GM12878 (cell line): ENCODE results near the gene ZMYND12. TPM values are rescaled to one million over a fixed set of nuclear protein-coding genes. Genes with fewer than 3 reads are reported as not detected.

Experiments used
- ATAC-seq: fragments of 200-7000 bp; cut with Tn5 transposase; 3 replicates; pipeline ENCODE4 v1.9.1; 2020; ENCODE audit warnings: mild to moderate bottlenecking, moderate library complexity
- BruUV-seq: library from RNA; stranded (reverse); fragments of 400-500 nt; replicated peaks from 2 replicates; lab custom pipeline; 2021; lab: Mats Ljungman, UMichigan
- CTCF ChIA-PET: fragments of 300-600 bp; sonication (Branson Sonifier 250); formaldehyde crosslinking; extraction: SDS; loops from one replicate; lab custom pipeline; 2021; ENCODE audit warnings: inconsistent platforms; lab: Yijun Ruan, JAX
- POLR2A ChIA-PET: fragments of 350-600 bp; formaldehyde crosslinking; extraction: SDS; loops from one replicate; lab custom pipeline; 2021; ENCODE audit warnings: inconsistent platforms; lab: Charles Lee
- RAD21 ChIA-PET: fragments of 300-600 bp; sonication (Branson Sonifier 250); formaldehyde crosslinking; loops from one replicate; lab custom pipeline; 2023; ENCODE audit warnings: antibody characterized with exemption; ENCODE audit not compliant: unreplicated experiment; lab: Charles Lee
- SMC1A ChIA-PET: fragments of 300-600 bp; sonication (Branson Sonifier 250); formaldehyde crosslinking; loops from one replicate; lab custom pipeline; 2023; ENCODE audit not compliant: unreplicated experiment, uncharacterized antibody; lab: Charles Lee
- DNase-seq: peaks from one replicate; pipeline ENCODE4 v3.0.0-alpha.2; 2011; ENCODE audit warnings: low read depth, low spot score
- FAIRE-seq: peaks from 3 replicates; lab custom pipeline; 2011; peaks lifted over from hg19 to GRCh38; lab: Jason Lieb, UNC
- H2AFZ ChIP-seq: 2 replicates; pipeline ENCODE4 v1.6.0; 2011; ENCODE audit warnings: low read depth, low read length, control low read depth; ENCODE audit not compliant: control insufficient read depth
- H3K27ac ChIP-seq: 2 replicates; pipeline ENCODE4 v1.5.1; 2011; ENCODE audit warnings: control low read depth; ENCODE audit not compliant: control insufficient read depth, insufficient read depth
- H3K27me3 ChIP-seq, 2 experiments: replicated peaks in 1 of 2; 2 replicates each; pipeline versions ENCODE4 v1.6.0 to v1.6.1; 2011; ENCODE audit warnings: low read length in 1 of 2; ENCODE audit not compliant: control insufficient read depth in 2 of 2, insufficient read depth in 2 of 2
- H3K36me3 ChIP-seq, 2 experiments: 2 replicates each; pipeline ENCODE4 v1.5.1; 2011; ENCODE audit warnings: low read length in 1 of 2; ENCODE audit not compliant: control insufficient read depth in 2 of 2, insufficient read depth in 2 of 2
- H3K4me1 ChIP-seq: 2 replicates; pipeline ENCODE4 v1.6.1; 2011; ENCODE audit warnings: mild to moderate bottlenecking, low read length, moderate library complexity, mixed read lengths; ENCODE audit not compliant: control insufficient read depth, insufficient read depth
- H3K4me2 ChIP-seq: 2 replicates; pipeline ENCODE4 v1.6.0; 2011; ENCODE audit warnings: control low read depth; ENCODE audit not compliant: control insufficient read depth, insufficient read depth
- H3K4me3 ChIP-seq: fragments of 200-600 bp; sonication (generic); 2 replicates; pipeline ENCODE4 v1.5.1; 2016
- H3K79me2 ChIP-seq: 2 replicates; pipeline ENCODE4 v1.6.0; 2011; ENCODE audit warnings: low read length; ENCODE audit not compliant: control insufficient read depth, insufficient read depth
- H3K9ac ChIP-seq: 2 replicates; pipeline ENCODE4 v1.8.0; 2011; ENCODE audit warnings: low read length, control low read depth, mixed read lengths; ENCODE audit not compliant: control insufficient read depth, insufficient read depth
- H3K9me3 ChIP-seq: replicated peaks from 3 replicates; pipeline ENCODE4 v1.5.1; 2011; ENCODE audit warnings: mild to moderate bottlenecking, low read length; ENCODE audit not compliant: control insufficient read depth, insufficient read depth
- H4K20me1 ChIP-seq: 2 replicates; pipeline ENCODE4 v1.6.0; 2011; ENCODE audit not compliant: control insufficient read depth, insufficient read depth
- CBFB ChIP-seq: IDR thresholded peaks from 2 replicates; pipeline ENCODE4 v1.6.1; 2016; ENCODE audit warnings: antibody characterized with exemption, low read depth
- FOXK2 ChIP-seq: fragments of 450-650 bp; IDR thresholded peaks from 2 replicates; pipeline ENCODE4 v1.6.1; 2017; ENCODE audit warnings: mild to moderate bottlenecking, moderate library complexity
- GABPA ChIP-seq: IDR thresholded peaks from 2 replicates; pipeline ENCODE4 v1.6.1; 2014; ENCODE audit warnings: antibody characterized with exemption, low read depth, mild to moderate bottlenecking, inconsistent platforms
- LARP7 ChIP-seq: fragments of 450-650 bp; IDR thresholded peaks from 2 replicates; pipeline ENCODE4 v1.6.1; 2017; ENCODE audit warnings: mild to moderate bottlenecking
- MEF2B ChIP-seq: fragments of 450-650 bp; IDR thresholded peaks from 2 replicates; pipeline ENCODE4 v1.6.1; 2018; ENCODE audit warnings: mild to moderate bottlenecking, moderate library complexity; ENCODE audit not compliant: partially characterized antibody, poor library complexity, severe bottlenecking
- MTA2 ChIP-seq: fragments of 450-650 bp; IDR thresholded peaks from 2 replicates; pipeline ENCODE4 v1.6.1; 2016; ENCODE audit warnings: low read depth, mild to moderate bottlenecking, moderate library complexity
- PAX5 ChIP-seq: IDR thresholded peaks from 2 replicates; pipeline ENCODE4 v1.6.1; 2011; ENCODE audit warnings: low read depth, low read length, borderline replicate concordance
- RAD51 ChIP-seq: fragments of 450-650 bp; IDR thresholded peaks from 2 replicates; pipeline ENCODE4 v1.6.1; 2016; ENCODE audit warnings: moderate library complexity, mild to moderate bottlenecking, inconsistent platforms
- SIN3A ChIP-seq: IDR thresholded peaks from 2 replicates; pipeline ENCODE4 v1.6.1; 2012; ENCODE audit warnings: low read depth, low read length, improper control_type of control experiment
- SREBF2 ChIP-seq: IDR thresholded peaks from 2 replicates; pipeline ENCODE4 v1.6.1; 2012; ENCODE audit warnings: mild to moderate bottlenecking, low read length
- ZBTB4 ChIP-seq: fragments of 450-650 bp; formaldehyde crosslinking; IDR thresholded peaks from 2 replicates; pipeline ENCODE4 v1.4.0; 2022; ENCODE audit warnings: mild to moderate bottlenecking, moderate library complexity
- ZSCAN29 ChIP-seq: fragments of 450-650 bp; IDR thresholded peaks from 2 replicates; pipeline ENCODE4 v1.6.1; 2017; ENCODE audit warnings: mild to moderate bottlenecking, moderate library complexity
- ZZZ3 ChIP-seq: IDR thresholded peaks from 2 replicates; pipeline ENCODE4 v1.6.1; 2011; ENCODE audit warnings: low read depth; ENCODE audit not compliant: control insufficient read depth, insufficient read length
- WGBS: methylation state at CpG from one replicate; pipeline ENCODE4 v1.1.6; 2016; ENCODE audit warnings: low lambda C conversion rate; ENCODE audit not compliant: insufficient replicate concordance, insufficient coverage; ENCODE audit errors: missing lambda C conversion rate; 5-methylcytosine and 5-hydroxymethylcytosine counted together
- in situ Hi-C: fragments of 300-500 bp; cut with MboI; formaldehyde crosslinking; loops from 9 replicates; pipeline ENCODE4 v1.14.3; 2018; ENCODE audit warnings: mixed read lengths
- intact Hi-C: fragments of 100-400 bp; cut with micrococcal nuclease; formaldehyde crosslinking; loops from one replicate; pipeline ENCODE4 v1.14.2; 2022; ENCODE audit not compliant: unreplicated experiment
- polyA plus RNA-seq, 11 experiments: library from polyadenylated mRNA; depleted of rRNA in 4 of 11; unstranded in 6 of 11; stranded (reverse) in 5 of 11; fragments of >200 nt; fragmentation: Nextera tagmentation in 4 of 11; fragmentation: Illumina TruSeq in 1 of 11; extraction: Ambion mirVana in 4 of 11; extraction: Trizol in 1 of 11; gene quantifications; 1 replicate in 1 of 11; 2 replicates in 10 of 11; pipeline versions ENCODE4 v1.2.1 to v1.2.3, GENCODE V29; 2011 to 2016; ENCODE audit warnings: inconsistent platforms in 2 of 11, missing spikeins in 2 of 11, low read depth in 1 of 11
- total RNA-seq, 4 experiments: library from RNA; depleted of rRNA in 3 of 4; stranded (reverse); fragments of >200 nt in 3 of 4; fragmentation: Illumina TruSeq in 1 of 4; extraction: Trizol in 1 of 4; gene quantifications; 2 replicates each; pipeline versions ENCODE4 v1.2.1 to v1.2.3, GENCODE V29; 2013 to 2021
- TF ChIP-seq, protein P1 (sequence below), 3 experiments: IDR thresholded peaks in 2 of 3; conservative IDR thresholded peaks in 1 of 3; 2 replicates each; pipeline ENCODE4 v1.5.1; 2011; ENCODE audit warnings: low read depth in 3 of 3, low read length in 3 of 3, mild to moderate bottlenecking in 3 of 3, control low read depth in 2 of 3, moderate library complexity in 2 of 3, inconsistent platforms in 1 of 3, mixed read lengths in 1 of 3; ENCODE audit not compliant: control insufficient read depth in 2 of 3, insufficient read depth in 1 of 3; ENCODE audit errors: extremely low read depth in 1 of 3

Gene ZMYND12
- total and polyA plus RNA-seq, 10 of the 15 experiments (the other 5 are each of a cell fraction or from before 2014, with no cell fraction given), result 0.26 to 1.4 (median 0.67) TPM

- no peak for DNase-seq
- intact Hi-C loops, result no loop called here
- ChIA-PET CTCF (no interaction called here), SMC1A (no interaction called here), POLR2A (no interaction called here), RAD21 (no interaction called here)
- Histone ChIP-seq H3K9ac (no peak overlapping the region), H2AFZ (no peak overlapping the region), H3K79me2 (no peaks in the 10 kb centered on the region), H3K27ac (no peak overlapping the region), H3K36me3 (no peaks in the 10 kb centered on the region), H3K9me3 (no peaks in the 10 kb centered on the region), H3K4me3 (no peak overlapping the region), H3K27me3 (no peaks in the 10 kb centered on the region; a peak in 1 of 4 replicates), H3K4me2 (no peak overlapping the region), H3K4me1 (no peaks in the 10 kb centered on the region), H4K20me1 (no peaks in the 10 kb centered on the region)
- ATAC-seq, result no peak
- in situ Hi-C loops, result no loop called here
- FAIRE-seq, result no peak
- WGBS, result 0% methylated on average over 1 of the region's 1 CpG
- BruUV-seq, result no TSS peak
- TF ChIP-seq SIN3A (no peak), LARP7 (no peak), SREBF2 (no peak), MTA2 (no peak), PAX5 (no peak), MEF2B (no peak), RAD51 (no peak), ZSCAN29 (no peak), CBFB (no peak), FOXK2 (no peak), GABPA (no peak), ZBTB4 (CRISPR knock-in tag) (no peak), ZZZ3 (no peak)
- TF ChIP-seq, protein P1, sequence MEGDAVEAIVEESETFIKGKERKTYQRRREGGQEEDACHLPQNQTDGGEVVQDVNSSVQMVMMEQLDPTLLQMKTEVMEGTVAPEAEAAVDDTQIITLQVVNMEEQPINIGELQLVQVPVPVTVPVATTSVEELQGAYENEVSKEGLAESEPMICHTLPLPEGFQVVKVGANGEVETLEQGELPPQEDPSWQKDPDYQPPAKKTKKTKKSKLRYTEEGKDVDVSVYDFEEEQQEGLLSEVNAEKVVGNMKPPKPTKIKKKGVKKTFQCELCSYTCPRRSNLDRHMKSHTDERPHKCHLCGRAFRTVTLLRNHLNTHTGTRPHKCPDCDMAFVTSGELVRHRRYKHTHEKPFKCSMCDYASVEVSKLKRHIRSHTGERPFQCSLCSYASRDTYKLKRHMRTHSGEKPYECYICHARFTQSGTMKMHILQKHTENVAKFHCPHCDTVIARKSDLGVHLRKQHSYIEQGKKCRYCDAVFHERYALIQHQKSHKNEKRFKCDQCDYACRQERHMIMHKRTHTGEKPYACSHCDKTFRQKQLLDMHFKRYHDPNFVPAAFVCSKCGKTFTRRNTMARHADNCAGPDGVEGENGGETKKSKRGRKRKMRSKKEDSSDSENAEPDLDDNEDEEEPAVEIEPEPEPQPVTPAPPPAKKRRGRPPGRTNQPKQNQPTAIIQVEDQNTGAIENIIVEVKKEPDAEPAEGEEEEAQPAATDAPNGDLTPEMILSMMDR (IDR thresholded peaks at IDR 0.05 in 2 of 3, conservative IDR thresholded peaks at IDR 0.05 in 1 of 3; ENCODE audit: control insufficient read depth in 2 of 3, extremely low read depth in 1 of 3, insufficient read depth in 1 of 3, low read depth in 3 of 3, low read length in 3 of 3), result no peak
Measured at GRCh38 chr1:42418516-42418915, 37.3 kb downstream of the ZMYND12 start.
